GM12864 (cell line): ENCODE measurements around the gene RAPGEF4.

Experiments
- DNase-seq: peaks from one replicate; pipeline ENCODE4 v3.0.0-alpha.2; 2011; ENCODE audit warnings: low read depth
- H3K4me3 ChIP-seq: 2 replicates; pipeline ENCODE4 v1.5.1; 2011; ENCODE audit warnings: mild to moderate bottlenecking, low read depth, low read length, control low read depth
- CTCF ChIP-seq: IDR thresholded peaks from 2 replicates; pipeline ENCODE4 v1.5.1; 2011; ENCODE audit warnings: low read depth, mild to moderate bottlenecking, moderate library complexity, low read length, control low read depth, inconsistent platforms; ENCODE audit errors: missing control alignments

Gene RAPGEF4

GRCh38 chr2:172988728-172989127, 253.1 kb downstream of the RAPGEF4 start:
- no peak overlapping the region for H3K4me3 ChIP-seq
- TF ChIP-seq CTCF: no peak
- no peak for DNase-seq

- no peak for TF ChIP-seq CTCF
- H3K4me3 ChIP-seq: no peak overlapping the region
- no peak for DNase-seq
Observed at GRCh38 chr2:172991031-172991430, 255.4 kb downstream of the RAPGEF4 start.

- H3K4me3 ChIP-seq: no peak overlapping the region
- no peak for DNase-seq
- TF ChIP-seq CTCF: no peak
Observed at GRCh38 chr2:172993139-172993538, 257.5 kb downstream of the RAPGEF4 start.

GRCh38 chr2:172993931-172994717, 258.5 kb downstream of the RAPGEF4 start:
- DNase-seq: no peak
- no peak overlapping the region for H3K4me3 ChIP-seq
- TF ChIP-seq CTCF: no peak

- no peak overlapping the region for H3K4me3 ChIP-seq
- no peak for TF ChIP-seq CTCF
- DNase-seq: no peak
Observed at GRCh38 chr2:172994864-172995263, 259.2 kb downstream of the RAPGEF4 start.

GRCh38 chr2:172995323-172996244, 259.9 kb downstream of the RAPGEF4 start:
- DNase-seq: no peak
- H3K4me3 ChIP-seq: no peak overlapping the region
- no peak for TF ChIP-seq CTCF
